ENCODE measurements around the gene AIMP1. TPM values are rescaled to one million over a fixed set of nuclear protein-coding genes. Genes with fewer than 3 reads are reported as not detected.
"Not testable (repeated sequence)": the region's sequence is repeated elsewhere in the genome, so short reads cannot be mapped to it uniquely, and the experiment has no call there.

Gene AIMP1
- polyA plus RNA-seq, 4 donors: 49.1 to 86.6 (median 72.3) TPM

DNA sequence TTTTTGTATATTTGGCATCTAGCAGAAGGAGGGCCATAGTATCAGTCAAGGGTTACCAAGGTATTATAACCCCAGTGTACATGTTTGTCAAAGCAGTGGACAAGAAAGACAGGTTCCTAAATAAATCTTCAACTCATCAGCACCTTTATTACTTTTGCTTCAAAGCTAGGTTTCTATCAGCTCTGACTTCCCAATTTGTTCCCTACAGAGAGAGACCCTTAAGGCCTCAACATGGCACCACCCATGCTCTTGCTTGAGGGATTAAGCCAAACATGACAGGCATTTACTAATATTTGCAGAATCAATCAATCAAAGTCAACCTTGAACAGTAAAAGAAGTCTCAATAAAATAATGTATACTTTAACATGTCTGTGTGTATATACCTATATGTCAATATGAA lies 9.8 kb upstream of the AIMP1 start:
- DNase-seq (ENCODE audit: low read depth in 4 of 4, low spot score in 3 of 4): no peak

GRCh38 chr4:106312377-106312776 lies 4.0 kb upstream of the AIMP1 start:
- no peak for DNase-seq (ENCODE audit: low read depth in 4 of 4, low spot score in 3 of 4)

DNA sequence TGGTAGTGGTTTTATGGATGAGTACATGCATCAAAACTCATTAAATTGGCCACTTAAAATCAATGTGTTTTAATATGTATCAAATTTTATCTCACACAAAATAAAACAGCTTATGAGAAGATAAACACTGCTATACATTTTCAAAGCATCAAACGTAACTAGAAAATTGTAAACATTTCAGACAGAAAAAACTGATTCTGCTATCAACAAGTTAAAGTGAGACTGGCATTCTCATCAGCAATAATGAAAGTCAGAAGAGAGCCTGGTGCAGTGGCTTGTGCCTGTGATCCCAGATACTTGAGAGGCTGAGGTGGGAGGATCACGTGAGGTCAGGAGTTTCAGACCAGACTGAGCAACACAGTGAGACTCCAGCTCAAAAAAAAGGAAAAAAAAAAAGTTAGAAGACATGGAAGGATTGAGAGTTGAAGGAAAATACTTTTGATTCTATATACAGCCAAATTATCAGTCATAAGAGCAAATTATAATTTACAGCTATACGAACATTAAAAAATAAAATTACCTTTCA lies 3.3 kb upstream of the AIMP1 start:
- DNase-seq (ENCODE audit: low read depth in 4 of 4, low spot score in 3 of 4): no peak

DNA sequence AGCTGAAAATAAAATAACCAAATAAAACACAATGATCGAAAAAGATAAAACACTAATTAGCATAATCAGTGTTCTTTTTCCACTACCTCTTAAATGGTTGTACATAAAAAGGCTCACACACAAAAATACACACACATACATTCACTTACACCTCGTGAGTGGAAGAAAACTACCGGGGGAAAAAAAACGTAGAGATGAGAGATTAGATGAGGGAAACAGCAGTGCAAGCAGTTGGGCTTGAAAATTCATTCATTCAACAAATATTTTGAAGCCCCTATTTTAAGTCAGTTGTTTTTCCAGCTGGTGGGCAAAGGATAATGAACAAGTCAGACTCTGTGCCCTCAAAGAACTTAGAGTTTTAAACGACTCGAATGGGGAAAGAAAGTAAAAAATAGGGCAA lies 1.4 kb upstream of the AIMP1 start:
- DNase-seq (ENCODE audit: low read depth in 4 of 4, low spot score in 3 of 4): no peak

- DNase-seq (ENCODE audit: low read depth in 4 of 4, low spot score in 3 of 4): peak in 3 of 4 donors; percentile 14 to 39 (median 19)
These were observed 828 bp upstream of the AIMP1 start for GRCh38 chr4:106315476-106315967.

DNA sequence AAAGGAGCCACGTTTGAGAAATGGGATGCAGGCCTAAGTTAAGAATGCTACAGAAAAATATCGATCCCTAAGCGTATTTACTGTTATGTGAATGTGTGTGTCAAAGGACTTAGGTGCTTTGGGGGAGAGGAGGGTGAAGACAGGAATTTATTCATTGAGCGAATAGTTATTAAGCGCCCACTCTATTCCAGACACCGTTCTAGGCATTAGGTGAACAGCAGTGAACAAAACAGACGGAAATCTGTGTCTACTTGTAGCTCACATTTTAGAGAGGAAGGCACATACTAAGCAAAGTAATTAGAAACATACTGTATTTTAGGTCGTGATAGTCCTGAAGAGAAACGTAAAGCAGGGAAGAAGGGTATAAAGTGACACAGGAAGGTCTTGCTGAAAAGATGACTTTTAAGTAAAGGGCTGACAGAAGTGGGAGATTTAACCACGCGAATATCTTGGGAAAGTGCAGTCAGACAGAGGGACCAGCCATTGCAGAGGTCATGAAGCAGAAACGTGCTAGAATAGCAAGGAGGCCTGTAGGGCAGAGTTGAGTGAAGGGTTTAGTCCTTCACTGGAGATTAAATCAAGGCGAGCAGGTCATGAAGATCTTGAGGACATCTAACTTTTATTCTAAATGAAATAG lies 541 bp downstream of the AIMP1 start:
- DNase-seq (ENCODE audit: low read depth in 4 of 4, low spot score in 3 of 4): no peak

GRCh38 chr4:106317815-106318214 lies 1.5 kb downstream of the AIMP1 start:
- DNase-seq (ENCODE audit: low read depth in 4 of 4, low spot score in 3 of 4): no peak

DNA sequence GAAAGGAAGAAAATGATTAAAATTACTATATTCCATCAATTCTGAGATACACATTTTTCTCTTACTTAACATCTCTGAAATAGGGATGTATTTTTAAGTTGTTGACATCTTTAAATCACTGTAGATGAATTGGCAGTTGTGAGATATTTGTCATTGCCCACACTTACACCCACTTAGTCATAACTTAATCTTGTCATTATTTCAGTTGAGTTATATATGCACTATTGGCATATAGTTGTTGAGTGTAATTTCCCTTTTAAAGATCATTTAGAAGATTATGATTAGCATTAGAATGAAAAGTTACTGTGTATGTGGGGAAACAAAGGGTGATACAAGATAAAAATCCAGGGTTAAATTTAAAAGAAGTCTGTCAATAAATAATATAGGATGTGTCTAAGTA lies 2.2 kb downstream of the AIMP1 start:
- DNase-seq (ENCODE audit: low read depth in 4 of 4, low spot score in 3 of 4): no peak

DNA sequence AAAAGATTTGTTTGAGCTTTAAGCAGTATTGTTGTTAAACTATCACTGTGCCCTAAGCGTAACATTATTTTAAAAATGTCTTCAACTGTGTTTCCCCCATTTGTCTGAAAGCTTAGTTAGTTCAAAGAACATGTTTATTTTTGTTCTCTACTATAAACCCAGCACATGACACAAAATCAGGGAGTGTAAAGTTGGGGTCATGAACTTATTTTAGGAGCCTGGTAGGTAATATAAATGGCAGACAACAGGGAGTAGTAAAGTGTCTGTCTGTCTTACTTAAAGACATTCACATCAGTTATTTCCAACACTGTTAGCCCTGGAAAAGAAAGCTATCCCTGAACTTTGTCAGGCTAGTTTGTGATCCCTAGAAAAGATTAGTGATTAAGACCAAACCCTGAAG lies 3.9 kb downstream of the AIMP1 start:
- DNase-seq (ENCODE audit: low read depth in 4 of 4, low spot score in 3 of 4): no peak

GRCh38 chr4:106321168-106321567 lies 4.8 kb downstream of the AIMP1 start:
- not testable (repeated sequence) for DNase-seq (ENCODE audit: low read depth in 4 of 4, low spot score in 3 of 4)

DNA sequence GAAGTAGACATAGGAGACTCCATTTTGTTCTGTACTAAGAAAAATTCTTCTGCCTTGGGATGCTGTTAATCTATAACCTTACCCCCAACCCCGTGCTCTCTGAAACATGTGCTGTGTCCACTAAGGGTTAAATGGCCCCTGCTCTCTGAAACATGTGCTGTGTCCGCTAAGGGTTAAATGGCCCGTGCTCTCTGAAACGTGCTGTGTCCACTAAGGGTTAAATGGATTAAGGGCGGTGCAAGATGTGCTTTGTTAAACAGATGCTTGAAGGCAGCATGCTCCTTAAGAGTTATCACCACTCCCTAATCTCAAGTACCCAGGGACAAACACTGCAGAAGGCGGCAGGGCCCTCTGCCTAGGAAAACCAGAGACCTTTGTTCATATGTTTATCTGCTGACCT lies 5.5 kb downstream of the AIMP1 start:
- not testable (repeated sequence) for DNase-seq (ENCODE audit: low read depth in 4 of 4, low spot score in 3 of 4)

DNA sequence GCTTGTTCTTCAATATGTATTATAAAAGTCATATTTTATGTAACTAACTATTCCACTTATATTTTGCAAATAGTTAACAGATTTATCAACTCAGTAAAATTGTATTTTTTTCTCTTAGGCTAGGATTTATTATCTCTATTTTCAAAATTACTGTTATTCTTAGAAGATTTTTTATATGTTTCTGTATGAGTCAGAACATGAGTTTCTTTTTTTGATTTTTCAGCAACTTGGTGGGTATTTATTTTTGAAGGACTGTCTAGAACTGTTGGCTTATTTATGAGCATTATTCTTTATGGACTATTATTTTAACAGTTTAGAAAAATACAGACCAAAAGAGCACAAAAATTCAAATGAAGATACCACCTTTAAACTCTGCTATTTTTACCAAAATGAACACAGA lies 6.8 kb downstream of the AIMP1 start:
- DNase-seq (ENCODE audit: low read depth in 4 of 4, low spot score in 3 of 4): no peak

DNA sequence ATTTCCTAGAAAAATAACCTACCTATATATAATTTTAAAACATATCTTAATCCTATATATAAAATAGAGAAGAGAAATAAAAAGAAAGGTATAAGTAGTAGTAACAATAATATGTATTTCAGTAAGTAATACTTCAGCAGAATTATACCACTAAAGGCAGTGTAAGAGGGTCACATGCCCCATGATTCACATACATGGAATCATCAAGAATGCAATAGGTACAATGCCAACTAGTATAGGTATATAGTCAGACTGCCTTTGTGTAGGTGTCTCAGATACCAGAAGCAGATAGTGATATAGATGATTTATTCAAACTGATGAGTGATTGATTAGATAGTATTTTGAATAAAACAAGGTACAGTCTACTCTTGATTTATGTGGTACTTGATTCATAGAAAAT lies 9.4 kb downstream of the AIMP1 start:
- no peak for DNase-seq (ENCODE audit: low read depth in 4 of 4, low spot score in 3 of 4)

DNA sequence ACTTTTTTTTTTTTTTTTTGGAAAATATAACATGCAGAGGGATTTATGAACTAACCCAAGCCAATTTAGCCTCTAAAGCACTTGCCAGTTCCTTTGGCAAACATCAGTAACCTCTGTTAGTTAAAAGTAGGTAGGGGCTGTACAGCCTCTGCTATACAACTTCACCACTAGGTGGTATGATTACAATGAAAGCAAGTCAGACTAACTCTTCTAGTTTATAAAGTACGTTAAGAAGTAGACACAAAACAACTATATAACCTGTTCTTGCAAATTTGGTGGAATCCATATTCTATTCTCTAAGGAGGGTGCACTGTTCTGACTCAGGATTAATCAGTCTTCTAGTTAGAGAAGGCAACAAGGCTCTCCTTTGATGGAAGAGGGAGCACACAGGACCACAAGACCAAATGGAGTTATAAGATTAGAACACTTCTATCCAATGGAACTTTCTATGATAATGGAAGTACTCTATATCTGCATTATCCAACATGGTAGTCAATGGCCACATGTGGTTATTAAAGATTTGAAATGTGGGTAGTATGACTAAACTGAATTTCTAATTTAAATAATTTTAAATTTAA lies 12.8 kb downstream of the AIMP1 start:
- DNase-seq (ENCODE audit: low read depth in 4 of 4, low spot score in 3 of 4): no peak

DNA sequence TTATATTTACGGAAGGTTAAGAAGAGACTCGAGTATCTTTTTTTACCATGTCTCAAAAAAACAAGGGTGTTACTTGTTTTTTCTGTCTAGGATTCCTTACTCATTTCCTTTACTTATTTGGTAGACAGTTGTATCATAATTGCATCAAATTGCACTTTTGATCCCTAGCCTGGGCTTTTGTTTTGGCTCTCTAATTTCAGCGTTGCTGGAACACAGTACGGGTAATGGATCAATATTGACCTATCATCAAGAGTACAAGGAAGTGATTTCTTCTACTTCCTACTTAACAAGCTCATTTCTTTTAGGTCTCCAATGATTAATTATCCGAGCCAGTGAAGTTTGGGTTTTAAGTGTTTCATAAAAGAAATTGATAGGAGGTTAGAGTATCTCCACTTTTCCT lies 16.8 kb downstream of the AIMP1 start:
- no peak for DNase-seq (ENCODE audit: low read depth in 4 of 4, low spot score in 3 of 4)

DNA sequence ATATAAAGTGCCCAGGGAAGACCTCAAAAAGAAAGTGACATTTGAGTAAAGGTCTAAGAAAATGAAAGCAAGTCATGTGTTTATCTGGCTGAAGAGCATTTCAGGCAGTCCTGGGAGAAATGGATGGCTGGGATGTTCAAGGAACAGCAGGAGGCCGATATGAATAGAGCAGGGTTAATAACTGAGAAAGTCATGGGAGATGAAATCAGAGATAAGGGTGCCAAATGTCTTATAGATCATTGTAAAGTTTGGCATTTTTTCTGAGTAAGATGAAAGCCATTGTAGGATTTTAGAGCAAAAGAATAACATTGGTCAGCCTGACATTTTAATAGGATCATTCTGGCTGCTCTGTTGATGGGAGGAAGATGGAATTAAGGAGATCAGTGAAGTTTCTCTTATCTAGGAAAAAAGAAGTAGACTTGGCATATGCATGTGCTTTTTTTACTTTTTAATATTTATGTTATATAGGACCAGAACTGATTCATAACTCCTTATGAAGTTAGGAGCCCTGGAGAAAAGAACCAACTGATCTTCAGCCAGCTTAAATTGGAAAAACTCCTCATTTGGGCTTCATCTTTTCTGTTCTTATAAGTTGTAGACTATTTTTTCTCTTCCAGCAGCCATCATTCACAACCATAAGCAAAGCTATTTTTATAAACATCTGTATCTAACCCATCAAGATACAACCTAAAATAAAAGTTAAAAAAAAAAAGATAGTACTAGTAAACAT lies 18.6 kb downstream of the AIMP1 start:
- DNase-seq (ENCODE audit: low read depth in 4 of 4, low spot score in 3 of 4): no peak

- DNase-seq (ENCODE audit: low read depth in 4 of 4, low spot score in 3 of 4): no peak
These were observed 20.3 kb downstream of the AIMP1 start for GRCh38 chr4:106336618-106337017.

DNA sequence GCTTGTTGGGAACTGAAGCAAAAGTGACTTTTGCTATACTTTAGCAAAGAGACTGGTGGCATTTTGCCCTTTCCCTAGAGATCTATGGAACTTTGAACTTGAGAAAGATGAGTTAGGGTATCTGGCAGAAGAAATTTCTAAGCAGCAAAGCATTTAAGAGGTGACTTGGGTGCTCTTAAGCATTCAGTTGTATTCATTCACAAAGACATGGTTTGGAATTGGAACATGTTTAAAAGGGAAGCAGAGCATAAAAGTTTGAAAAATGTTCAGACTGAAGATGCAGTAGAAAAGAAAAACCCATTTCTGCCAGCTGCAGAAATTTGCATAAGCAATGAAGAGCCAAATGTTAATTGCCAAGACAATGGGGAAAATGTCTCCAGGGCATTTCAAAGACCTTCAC lies 21.6 kb downstream of the AIMP1 start:
- no peak for DNase-seq (ENCODE audit: low read depth in 4 of 4, low spot score in 3 of 4)

GRCh38 chr4:106338671-106339070 lies 22.3 kb downstream of the AIMP1 start:
- DNase-seq (ENCODE audit: low read depth in 4 of 4, low spot score in 3 of 4): no peak

- no peak for DNase-seq (ENCODE audit: low read depth in 4 of 4, low spot score in 3 of 4)
These were observed 23.1 kb downstream of the AIMP1 start for GRCh38 chr4:106339431-106339830.

- DNase-seq (ENCODE audit: low read depth in 4 of 4, low spot score in 3 of 4): no peak
These were observed 24.4 kb downstream of the AIMP1 start for GRCh38 chr4:106340774-106341173.
